Stimulated activated CD8-positive, alpha-beta memory T cell treated with anti-CD3 and anti-CD28 coated beads, Interleukin-4, amount 100 ng/mL, for 24 hours (primary cell): Measurements from ENCODE around the gene CLEC11A.
"Not testable (repeated sequence)": the region's sequence is repeated elsewhere in the genome, so short reads cannot be mapped to it uniquely, and the experiment has no call there.

Experiments used
- DNase-seq: peaks from one replicate; pipeline ENCODE4 v3.0.0-alpha.2; 2020; ENCODE audit warnings: low read depth

CLEC11A gene

DNA sequence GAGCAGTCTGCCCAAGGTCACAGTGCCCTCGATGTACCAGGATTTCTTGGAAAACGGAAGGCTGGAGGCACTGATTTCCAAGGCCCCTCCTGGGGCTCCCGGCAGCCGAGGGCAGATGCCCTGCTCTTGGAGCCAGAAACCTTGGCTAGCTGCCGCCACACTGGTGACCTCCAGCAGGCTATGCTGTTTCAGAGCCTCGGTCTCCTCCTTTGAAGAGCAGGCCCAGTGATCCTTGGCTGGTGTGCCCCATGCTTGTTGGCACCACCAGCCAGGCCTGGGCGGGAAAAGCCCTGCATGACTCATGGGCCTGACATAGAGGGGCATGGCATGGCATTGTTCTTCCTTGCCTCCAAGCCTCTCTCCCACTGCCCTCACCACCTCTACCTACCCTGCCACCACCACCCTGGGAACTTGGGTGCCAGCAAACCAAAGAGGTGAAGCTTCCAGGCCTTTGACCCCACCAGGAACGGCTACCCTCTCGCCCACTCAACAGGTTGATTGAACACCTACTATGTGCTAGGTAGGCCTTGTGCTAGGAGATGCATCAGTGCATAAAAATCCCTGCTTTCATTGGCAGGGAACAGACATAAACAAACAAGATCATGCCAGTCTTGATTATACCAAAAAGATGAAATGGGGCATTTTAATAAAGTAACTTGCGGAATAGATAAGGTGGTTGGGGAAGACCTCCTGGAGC is 1.6 kb upstream of the CLEC11A start:
- no peak for DNase-seq

DNA sequence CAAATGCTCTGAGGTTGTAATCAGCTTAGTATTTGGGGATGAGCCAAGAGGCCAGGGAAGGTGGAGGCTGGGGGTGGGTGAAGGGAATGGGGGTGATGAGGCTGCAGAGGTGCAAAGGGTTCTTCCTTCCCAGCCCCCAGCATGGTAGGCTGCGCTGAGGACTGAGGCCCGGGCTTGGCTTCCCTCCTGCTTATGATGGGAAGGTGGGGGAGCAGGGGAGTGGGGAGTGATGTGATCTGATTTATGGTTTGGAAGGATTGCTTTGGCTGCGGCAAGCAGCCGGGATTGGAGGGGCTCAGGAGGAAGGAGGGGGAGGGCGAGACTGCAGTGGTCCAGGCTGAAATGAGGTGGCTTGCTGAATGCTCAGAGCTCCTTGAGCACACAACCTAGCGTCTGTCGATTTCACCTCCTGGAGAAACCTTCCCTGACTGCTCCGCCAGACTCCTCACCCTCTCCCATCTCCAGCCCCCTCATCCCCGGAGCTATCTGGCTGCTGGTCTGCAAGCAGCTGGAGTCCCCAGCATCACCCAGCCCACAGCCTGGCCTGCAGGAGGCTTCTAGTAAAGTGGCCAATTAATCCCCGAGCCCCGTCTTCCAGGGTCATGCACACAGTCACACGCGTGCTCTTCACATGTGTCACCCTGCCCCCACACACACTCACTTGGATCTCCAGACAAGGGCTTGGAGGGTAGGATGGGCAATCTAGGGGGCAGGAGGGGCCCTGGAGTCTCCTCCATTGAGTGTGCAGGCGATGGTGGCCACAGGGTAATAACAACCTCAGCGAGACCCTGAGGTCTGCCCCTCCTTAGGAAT is 757 bp upstream of the CLEC11A start:
- DNase-seq, result no peak

DNA sequence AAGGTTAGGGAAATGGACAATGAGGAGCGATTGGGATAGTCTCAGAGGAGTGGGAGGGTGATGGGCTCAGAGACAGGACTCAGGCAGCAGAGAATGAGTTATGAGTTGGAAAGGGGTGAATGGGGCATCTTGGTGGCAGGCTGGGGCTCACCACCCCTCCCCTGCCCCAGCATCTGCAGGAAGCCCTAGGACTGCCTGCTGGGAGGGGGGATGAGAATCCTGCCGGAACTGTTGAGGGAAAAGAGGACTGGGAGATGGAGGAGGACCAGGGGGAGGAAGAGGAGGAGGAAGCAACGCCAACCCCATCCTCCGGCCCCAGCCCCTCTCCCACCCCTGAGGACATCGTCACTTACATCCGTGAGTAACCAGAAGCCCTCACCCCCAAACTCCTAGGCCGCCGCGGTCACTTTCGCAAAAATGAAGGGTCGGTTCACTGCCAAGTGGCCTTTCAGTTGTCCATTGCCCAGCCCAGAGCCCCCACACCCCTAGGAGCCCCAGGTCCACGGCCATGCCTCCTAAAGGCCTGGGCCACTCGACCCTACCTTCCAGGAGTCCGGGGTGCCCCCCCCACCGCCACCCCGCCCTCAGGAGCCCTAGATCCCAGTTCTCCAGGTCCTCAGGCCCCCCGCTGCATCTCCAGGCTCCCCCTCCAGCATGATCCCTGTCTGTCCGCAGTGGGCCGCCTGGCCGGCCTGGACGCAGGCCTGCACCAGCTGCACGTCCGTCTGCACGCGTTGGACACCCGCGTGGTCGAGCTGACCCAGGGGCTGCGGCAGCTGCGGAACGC is 764 bp downstream of the CLEC11A start:
- DNase-seq, result no peak

DNA sequence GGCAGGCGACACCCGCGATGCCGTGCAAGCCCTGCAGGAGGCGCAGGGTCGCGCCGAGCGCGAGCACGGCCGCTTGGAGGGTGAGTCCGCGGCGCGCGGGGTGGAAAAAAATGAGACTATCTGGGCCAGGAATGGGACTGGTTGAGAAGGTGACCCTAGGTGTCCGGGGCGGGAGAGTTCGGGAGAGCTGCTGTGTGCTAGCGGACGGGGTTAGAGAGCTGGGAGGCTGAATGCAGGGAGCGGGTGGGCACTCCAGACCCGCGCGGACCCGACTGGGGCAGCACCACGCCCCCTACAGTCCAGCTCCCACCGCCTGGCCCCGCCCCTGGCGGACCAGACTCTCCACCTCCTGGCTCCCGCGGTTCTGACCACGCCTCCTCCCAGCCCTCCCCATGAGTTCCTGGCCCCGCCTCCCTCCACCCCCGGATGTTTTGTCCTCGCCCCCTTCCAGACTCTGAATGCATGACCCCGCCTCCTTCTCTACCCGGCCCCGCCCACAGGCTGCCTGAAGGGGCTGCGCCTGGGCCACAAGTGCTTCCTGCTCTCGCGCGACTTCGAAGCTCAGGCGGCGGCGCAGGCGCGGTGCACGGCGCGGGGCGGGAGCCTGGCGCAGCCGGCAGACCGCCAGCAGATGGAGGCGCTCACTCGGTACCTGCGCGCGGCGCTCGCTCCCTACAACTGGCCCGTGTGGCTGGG is 1.5 kb downstream of the CLEC11A start:
- peak; percentile 94 for DNase-seq

DNA sequence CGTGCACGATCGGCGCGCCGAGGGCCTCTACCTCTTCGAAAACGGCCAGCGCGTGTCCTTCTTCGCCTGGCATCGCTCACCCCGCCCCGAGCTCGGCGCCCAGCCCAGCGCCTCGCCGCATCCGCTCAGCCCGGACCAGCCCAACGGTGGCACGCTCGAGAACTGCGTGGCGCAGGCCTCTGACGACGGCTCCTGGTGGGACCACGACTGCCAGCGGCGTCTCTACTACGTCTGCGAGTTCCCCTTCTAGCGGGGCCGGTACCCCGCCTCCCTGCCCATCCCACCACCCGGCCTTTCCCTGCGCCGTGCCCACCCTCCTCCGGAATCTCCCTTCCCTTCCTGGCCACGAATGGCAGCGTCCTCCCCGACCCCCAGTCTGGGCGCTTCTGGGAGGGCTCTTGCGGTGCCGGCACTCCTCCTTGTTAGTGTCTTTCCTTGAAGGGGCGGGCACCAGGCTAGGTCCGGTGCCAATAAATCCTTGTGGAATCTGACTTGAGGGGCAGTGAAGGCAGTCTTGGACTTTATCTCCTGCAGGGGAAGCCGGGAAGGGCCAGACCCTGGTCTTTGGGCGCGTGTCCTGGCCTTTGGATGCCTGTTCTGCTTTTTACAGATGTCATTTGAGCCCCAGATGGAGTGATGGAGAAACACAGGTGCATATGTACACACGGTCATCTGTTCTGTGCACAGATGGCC is 2.2 kb downstream of the CLEC11A start:
- no peak for DNase-seq

DNA sequence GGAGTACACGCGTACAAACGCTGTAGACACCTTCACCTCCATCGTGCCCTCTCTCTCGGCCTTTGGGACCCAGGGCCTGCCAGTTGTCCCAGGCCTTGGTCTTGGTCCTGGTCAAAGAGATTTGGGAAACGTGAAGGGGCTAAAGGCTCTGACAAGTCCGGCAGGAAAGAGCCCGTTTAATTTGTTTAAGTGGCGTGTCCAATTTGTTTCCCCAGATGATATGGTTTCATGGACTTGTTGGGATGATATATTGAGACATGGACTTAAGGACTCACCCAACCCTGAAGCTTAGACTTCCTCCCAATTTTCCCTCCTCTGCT is 2.7 kb downstream of the CLEC11A start:
- DNase-seq, result no peak

DNA sequence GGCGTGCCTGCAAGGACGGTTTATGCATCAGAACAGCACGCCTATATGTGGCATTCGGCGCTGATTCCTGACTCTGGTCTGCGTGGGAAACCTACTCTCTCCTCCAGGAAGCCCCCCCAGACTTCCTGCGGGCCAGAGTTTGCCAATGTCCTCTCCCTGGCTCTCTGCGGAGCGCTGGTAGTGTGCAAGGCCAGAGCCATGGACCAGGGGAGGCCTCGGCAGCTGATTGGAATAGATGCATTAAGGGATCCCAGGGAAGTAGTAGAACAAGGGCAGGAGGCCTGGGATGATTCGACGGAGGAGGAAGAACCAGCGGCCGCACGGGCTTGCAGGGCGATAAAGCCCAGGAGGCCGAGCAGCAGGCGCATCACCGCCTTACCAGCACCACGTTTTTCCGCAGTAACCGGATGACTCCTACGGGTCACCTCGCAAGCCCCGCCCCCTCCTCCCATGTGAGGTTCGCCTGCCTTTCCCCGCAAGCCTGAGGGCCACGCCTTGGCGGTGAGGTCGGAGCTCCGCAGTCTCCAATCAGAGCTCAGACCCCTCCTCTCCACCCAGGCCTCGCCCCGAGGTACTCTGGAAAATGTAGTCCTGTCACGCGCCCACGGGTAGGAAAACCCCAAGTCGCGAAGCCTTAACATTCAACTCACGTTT is 5.0 kb downstream of the CLEC11A start:
- peak; percentile 84 for DNase-seq

DNA sequence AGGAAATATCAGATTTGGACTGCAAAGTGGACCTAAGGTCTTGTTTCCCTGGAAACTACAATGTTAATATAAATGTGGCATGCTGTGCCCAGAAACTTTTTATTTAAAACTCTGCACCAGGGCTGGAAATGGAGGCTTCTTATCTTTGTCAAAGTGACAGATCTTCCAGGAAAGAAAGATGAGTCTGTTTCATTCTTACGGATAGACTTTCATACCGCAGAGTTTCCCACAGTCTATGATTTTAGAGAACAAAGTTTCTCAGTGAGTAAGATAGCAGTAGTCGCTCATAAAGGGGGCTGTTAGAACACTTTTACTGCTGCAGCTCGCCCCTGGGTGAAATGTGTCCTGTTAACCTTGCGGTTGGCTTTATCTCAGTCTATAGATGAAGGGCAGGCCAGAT is 6.7 kb downstream of the CLEC11A start:
- no peak for DNase-seq

DNA sequence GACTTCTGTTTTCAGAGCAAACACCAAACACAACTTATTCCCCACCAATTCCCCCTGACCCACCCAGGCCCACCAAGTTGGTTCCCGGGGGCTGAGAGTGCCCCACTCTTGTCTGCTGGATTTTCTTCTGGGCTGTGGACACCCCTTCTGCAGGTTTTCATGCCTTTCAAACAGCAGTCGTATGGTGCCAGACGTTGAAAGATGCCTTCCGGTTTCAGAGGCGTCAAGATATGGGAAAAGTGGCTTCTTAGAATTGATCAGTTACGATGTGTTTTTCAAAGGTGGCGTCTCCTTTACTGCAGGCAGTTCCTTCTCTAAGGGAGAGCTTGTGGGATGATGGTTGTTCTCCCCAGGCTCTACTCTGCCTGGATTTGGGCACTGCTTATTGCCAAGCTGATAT is 12.7 kb downstream of the CLEC11A start:
- DNase-seq, result no peak

DNA sequence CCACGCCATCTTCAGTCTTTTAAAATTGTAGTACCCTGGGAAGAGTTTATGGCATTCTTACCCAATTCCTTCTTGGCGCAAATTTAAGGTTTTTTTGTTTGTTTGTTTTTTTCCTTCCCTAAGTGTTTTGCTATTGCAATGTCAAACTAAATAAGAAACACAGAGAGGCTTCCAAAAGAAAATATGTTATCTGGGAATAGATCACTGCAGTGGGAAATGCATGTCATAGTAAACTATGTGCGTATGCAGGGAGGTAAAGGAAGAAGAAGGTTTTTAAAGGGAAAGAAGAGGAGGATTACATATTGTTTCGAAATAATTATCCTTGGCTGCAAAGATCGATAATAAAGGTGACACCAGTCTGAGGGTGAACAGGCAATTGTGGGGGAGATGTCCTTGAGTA is 13.2 kb downstream of the CLEC11A start:
- no peak for DNase-seq

DNA sequence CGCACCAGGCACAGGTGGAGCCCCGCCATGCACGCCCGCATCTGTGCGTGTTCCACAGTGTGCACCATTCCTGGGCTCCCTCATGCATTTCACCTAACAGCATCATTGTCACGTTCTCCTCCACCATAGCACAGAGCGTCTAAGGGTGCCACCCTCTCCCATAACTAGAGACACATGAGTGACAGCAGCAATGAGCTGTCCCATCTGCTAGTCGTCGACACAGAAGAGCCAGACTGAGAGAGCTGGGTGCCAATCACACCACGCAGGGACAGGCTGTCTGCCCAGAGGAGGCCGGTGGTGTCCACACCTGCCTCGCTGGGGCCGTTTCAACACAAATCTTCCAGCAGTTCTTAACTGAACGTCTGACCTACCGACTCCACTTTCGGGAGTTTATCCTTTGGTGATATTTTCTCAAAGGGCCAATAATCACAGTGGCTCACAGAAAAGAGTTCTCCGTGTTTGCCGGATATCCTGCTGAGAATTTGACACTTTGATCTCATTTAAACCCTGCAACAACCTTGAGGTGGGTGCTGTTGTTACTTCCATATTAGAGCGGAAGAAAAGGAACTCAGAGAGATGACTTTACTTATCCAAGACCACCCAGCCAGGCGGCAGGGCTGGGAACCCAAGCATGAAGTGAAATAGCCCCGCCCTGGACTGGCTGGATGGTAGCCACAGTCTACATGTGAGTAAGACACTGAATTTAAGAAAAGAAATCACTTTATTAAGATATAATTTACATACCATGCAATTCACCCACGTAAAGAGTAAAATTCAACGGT is 16.2 kb downstream of the CLEC11A start:
- DNase-seq, result no peak

DNA sequence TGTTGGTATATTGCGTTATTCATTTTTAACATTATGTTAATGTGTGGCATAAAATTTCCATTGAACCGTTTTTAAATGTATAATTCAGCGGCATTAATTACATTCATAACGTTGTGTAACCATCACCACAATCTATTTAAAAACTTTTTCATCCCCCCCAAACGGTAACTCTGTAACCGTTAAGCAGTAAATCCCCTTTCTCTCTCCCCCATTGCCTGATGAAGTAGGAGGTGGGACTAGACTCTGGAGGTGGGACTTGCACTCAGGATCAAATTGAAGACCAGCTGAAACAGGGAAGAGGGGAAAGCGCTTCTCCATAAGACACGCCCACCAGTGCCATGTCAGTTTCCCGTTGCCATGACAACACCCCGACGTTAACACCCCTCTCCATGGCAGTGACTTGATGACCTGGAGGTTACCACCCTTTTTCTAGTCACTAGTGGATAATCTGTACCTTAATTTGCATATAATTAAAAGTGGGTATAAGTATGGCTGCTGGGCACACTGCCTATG is 16.8 kb downstream of the CLEC11A start:
- no peak for DNase-seq

DNA sequence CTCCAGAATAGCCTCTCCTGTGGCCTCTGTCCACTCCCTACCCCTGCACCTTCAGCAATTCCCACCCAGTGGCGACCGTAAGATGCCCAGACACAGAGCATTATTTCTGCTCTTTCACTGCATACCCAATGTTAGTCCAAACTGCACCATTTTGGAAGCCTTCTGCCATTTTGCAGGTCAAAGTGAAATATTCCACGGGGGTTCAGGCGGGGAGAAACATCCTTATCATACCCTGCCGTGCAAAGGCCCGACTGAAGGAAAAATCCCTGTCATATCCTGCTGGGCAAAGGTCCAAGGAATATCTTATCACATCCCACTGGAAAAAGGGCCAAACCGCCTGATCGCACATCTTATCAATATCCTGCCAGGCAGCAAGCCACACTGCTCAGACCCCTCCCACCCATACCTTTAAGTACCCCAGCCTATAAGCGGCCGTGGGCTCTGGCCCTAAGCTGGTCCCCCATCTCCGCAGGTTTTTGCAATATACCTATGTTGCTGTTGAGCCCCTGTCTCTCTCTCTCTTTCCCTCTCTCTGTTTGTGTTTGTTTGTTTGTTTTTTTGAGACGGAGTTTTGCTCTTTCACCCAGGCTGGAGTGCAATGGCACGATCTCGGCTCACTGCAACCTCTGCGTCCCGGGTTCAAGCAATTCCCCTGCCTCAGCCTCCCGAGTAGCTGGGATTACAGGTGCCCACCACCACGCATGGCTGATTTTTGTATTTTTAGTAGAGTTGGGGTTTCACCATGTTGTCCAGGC is 18.2 kb downstream of the CLEC11A start:
- DNase-seq, result no peak

DNA sequence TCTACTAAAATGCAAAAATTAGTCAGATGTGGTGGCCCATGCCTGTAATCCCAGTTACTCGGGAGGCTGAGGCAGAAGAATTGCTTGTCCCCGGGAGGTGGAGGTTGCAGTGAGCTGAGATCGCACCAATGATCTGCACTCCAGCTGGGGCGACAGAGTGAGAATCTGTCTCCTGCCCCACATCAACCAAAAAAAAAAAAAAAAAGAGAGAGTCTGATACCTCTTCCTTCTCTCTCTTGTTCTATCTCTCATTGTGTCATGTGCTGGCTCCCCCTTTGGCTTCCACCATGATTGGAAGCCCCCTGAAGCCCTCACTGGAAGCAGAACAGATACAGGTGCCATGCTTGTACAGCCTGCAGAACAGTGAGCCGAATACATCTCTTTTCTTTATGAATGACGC is 20.4 kb downstream of the CLEC11A start:
- DNase-seq, result no peak

DNA sequence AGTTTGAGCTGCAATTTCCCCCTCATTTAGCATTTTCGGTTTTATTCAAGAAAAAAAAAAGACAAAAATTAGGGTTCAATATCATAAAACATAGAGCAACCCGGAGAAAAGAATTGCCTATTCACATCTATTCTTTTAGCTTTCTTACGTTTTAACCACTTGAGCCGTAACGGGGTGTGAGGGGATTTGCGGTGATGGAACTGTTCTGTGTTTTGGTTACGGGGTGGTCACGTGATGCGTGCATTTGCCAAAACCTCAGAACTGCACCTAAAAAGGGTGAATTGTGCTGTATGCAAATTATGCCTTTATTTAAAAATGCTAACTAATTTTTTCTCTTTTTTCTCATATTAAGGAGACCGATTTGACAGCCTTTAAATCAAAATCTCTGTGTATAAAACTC is 22.1 kb downstream of the CLEC11A start:
- DNase-seq, result no peak

DNA sequence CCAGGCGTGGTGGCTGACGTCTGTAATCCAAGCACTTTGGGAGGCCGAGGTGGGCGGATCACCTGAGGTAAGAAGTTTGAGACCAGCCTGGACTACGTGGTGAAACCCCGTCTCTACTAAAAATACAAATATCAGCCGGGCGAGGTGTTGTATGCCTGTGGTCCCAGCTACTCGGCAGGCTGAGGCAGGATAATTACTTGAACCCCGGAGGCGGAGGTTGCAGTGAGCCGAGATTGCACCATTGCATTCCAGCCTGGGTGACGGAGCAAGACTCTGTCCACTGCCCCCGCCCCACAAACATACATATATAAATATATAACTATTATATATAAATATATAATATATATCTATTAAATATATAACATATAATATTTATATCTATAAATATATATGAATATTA is 24.0 kb downstream of the CLEC11A start:
- DNase-seq, result not testable (repeated sequence)

DNA sequence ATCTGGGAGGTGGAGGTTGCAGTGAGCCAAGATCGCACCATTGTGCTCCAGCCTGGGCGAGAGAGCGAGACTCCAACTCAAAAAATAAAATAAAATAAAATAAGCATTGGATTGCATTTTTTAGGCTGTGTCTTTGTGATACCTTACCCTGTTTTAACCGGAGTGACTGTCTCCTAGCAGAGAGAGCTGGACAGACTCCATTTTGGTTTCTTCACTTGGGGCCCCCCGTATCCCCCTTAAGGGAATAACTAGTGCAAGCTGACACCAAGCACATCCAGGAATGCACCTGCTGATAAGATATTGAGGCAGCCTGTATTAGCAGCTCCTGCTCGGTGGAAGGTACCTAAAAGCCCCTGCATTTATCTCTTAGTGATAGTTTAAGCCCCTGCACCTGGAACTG is 26.3 kb downstream of the CLEC11A start:
- DNase-seq, result no peak

DNA sequence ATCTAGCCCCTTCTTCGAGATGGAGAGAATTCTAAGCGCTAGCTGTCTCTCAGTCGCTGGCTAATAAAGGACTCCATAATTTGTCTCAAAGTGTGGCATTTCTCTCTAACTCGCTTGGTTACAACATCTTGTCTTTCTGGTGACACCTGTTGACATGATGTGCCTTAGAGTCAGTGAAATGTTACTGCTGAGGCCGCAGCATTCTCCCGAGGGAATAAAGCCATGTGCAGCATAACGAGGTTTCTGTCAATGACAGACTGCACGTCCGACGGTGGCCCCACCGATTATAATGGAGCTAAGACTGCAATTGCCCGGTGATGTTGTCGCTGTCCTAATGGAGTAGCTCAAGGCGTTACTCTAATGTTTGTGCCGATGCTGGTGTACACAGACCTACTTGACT is 26.8 kb downstream of the CLEC11A start:
- DNase-seq, result no peak

DNA sequence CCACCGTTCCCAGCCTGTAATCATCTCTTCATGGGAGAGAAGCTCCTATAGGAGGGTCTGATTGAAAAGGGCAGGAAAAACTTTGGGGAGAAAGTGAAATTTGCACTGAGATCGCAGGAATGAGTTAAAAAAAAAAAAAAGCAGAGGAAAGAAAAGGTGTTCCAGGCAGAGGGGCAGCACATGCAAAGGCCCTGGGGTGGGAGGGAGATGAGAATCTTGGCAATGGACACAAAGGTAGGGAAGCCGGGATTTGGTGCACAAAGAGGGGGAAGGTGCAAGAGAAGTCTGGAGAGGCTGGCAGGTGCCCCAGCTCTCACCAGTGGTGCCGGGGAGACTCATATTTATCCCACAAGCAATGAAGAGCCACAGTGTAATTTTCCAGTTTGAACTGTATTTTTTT is 30.7 kb downstream of the CLEC11A start:
- no peak for DNase-seq

DNA sequence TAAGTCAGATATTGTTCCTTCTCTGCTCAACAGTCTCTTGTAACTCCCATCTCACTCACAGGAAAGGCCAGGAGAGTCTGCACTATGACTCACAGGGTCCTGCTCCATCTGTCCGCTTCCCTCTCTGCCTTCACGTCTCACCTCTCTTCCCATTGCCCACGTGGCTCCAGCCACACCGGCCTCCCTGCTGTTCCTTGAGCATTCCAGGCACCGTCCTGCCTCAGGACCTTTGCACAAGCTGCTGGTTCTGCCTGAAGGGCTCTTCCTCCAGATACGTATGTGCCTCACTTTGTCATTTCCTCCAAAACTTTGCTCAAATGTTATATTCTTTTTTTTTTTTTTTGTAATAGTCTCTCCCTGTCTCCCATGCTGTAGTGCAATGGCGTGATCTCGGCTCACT is 33.1 kb downstream of the CLEC11A start:
- DNase-seq, result not testable (repeated sequence)
